ENCODE results near the gene RDM1.

Gene RDM1, protein sequence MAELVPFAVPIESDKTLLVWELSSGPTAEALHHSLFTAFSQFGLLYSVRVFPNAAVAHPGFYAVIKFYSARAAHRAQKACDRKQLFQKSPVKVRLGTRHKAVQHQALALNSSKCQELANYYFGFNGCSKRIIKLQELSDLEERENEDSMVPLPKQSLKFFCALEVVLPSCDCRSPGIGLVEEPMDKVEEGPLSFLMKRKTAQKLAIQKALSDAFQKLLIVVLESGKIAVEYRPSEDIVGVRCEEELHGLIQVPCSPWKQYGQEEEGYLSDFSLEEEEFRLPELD

DNA sequence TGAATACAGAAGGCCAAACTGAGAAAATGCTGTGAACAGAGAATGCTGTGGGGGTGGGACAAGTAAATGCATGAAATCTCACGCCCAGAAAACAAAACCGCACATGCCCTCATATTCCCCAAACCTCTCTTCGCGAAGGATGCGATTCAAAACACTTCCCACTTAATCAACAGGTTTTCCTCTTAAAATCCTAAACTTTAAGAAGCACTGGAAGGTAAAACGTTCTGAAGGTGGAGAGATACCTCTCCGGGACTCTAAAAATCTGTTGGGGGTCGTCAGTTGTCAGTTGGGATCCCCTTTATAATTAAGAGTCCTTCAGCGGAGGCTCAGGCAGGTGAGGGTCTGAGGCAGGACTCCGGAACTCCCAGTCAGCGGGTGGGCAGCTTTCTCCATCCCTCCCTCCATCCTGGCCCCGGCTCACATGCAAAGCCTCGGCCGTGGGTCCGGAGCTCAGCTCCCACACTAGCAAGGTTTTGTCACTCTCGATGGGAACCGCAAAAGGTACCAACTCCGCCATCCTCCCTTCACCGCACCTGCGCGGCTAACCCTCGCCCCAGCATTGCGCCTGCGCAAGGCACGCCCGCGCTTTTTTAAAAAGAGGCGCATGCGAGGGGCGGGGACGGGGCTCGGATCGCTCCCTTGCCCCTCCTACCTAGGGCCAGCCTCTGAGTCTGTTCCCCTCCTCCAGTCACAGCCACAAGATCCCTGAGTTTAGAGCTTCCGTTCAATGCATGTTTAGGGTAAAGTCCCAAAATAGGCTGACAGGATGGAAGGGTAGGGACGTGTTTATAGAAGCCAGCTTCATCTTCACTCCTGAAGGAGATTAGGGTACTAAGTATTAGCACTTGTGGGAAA is at the start of gene RDM1:
Gene RDM1 (minus strand): TSS at position 563 of the 855 bp plus-strand sequence. CDS start 46 bp downstream, at position 517.
- Mint-ChIP-seq H3K4me3 (peak within 1 kb of the TSS; percentile 83), H3K9me3 (no peaks in the 10 kb centered on the region), H3K4me1 (peaks cover 22% of the 10 kb centered on the region), H3K27ac (peak within 1 kb of the TSS; percentile 95), H3K27me3 (peaks cover 4% of the 10 kb centered on the region), H3K36me3 (ENCODE audit: low read depth) (peaks cover 3% of the 10 kb centered on the region)
- ATAC-seq (peak; percentile 98), DNase-seq (peak; percentile 92)

DNA sequence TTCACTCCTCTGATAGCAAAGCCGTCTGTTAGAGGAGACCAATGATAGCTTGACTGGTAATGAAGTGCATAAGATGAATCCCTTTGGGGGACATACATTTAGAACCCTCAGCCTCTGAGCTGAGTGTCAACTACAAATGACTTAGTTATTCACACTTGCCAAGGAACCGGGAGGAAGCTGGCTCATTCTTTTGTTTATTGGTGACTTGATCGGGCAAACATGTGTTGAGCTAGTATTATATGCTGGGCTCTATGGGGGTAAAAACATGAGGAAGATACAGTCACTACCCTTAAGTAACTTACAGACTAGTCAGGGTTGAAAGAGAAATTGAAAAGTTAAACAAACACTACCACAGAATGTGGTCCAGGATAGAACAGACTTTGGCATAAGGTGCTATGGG is 47.8 kb upstream of the RDM1 start:
- H3K36me3 Mint-ChIP-seq (ENCODE audit: low read depth): no peaks in the 10 kb centered on the region
- H3K4me1 Mint-ChIP-seq: peaks cover 4% of the 10 kb centered on the region
- no peak overlapping the region for H3K27ac Mint-ChIP-seq
- H3K4me3 Mint-ChIP-seq: no peak overlapping the region
- H3K9me3 Mint-ChIP-seq: no peaks in the 10 kb centered on the region
- peaks cover 2% of the 10 kb centered on the region for H3K27me3 Mint-ChIP-seq
- no peak for DNase-seq
- no peak for ATAC-seq

DNA sequence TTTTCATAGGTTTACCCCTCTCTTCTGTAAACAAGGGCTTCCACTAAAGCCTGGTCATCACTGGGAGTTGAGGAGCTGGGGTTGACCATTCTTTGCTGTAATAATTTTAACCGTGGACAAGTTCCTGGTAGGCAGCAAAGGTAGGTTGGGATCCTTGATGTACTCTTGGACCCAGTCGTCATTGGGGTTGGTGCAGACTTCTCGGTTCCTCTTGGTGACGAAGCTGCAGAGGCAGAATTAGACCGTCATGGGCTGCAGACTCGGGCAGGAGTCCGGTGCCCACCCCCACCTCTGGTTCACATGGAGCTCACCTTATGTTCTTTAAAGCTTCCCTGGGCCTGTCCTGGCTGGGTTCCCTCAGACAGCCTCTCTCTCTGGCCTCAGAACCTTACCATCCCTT is 46.9 kb upstream of the RDM1 start:
- Mint-ChIP-seq H3K27me3 (peaks cover 2% of the 10 kb centered on the region), H3K4me3 (no peak overlapping the region), H3K36me3 (ENCODE audit: low read depth) (no peaks in the 10 kb centered on the region), H3K27ac (no peak overlapping the region), H3K4me1 (peaks cover 4% of the 10 kb centered on the region), H3K9me3 (no peaks in the 10 kb centered on the region)
- ATAC-seq (no peak), DNase-seq (no peak)

- no peak for DNase-seq
These were observed 43.0 kb upstream of the RDM1 start for GRCh38 chr17:35973333-35974260.

GRCh38 chr17:35972945-35973332 is 42.4 kb upstream of the RDM1 start:
- peaks cover 11% of the 10 kb centered on the region for H3K4me1 Mint-ChIP-seq
- H3K27me3 Mint-ChIP-seq: no peaks in the 10 kb centered on the region

More at GRCh38 chr17:35973333-35974260, 43.0 kb upstream of the RDM1 start:
- ATAC-seq: no peak
- Mint-ChIP-seq H3K36me3 (ENCODE audit: low read depth) (no peaks in the 10 kb centered on the region), H3K9me3 (no peaks in the 10 kb centered on the region), H3K27me3 (no peaks in the 10 kb centered on the region), H3K27ac (no peak overlapping the region), H3K4me1 (peaks cover 11% of the 10 kb centered on the region), H3K4me3 (no peak overlapping the region)

GRCh38 chr17:35972535-35972934 is 42.0 kb upstream of the RDM1 start:
- Mint-ChIP-seq H3K4me1 (peaks cover 11% of the 10 kb centered on the region), H3K27me3 (no peaks in the 10 kb centered on the region), H3K4me3 (no peak overlapping the region), H3K27ac (no peak overlapping the region), H3K36me3 (ENCODE audit: low read depth) (no peaks in the 10 kb centered on the region), H3K9me3 (no peaks in the 10 kb centered on the region)
- ATAC-seq (no peak), DNase-seq (no peak)

More at GRCh38 chr17:35972945-35973332, 42.4 kb upstream of the RDM1 start:
- Mint-ChIP-seq H3K4me3 (no peak overlapping the region), H3K9me3 (no peaks in the 10 kb centered on the region), H3K27ac (no peak overlapping the region), H3K36me3 (ENCODE audit: low read depth) (no peaks in the 10 kb centered on the region)
- DNase-seq (no peak), ATAC-seq (no peak)

DNA sequence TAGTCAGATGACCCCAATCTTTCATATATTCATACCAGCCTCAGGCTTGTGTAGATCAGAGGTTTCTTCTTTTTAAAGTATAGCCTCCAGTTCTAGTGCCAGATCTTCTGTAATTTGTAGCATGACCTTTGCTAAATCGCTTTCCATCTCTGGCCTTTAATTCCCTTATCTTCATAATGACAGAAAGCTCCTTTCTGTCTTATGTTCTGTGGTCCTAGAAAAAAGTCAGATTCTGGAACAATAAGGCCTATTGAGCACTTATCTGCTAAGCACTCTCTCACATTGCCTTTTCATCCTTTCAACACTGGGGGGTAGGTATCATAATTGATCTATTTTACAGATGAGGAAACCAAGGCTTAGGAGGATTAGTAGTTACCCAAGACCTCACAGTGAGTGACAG is 41.5 kb upstream of the RDM1 start:
- no peak overlapping the region for H3K27ac Mint-ChIP-seq
- peaks cover 11% of the 10 kb centered on the region for H3K4me1 Mint-ChIP-seq
- H3K4me3 Mint-ChIP-seq: no peak overlapping the region
- DNase-seq (no peak), ATAC-seq (no peak)
- H3K9me3 Mint-ChIP-seq: no peaks in the 10 kb centered on the region
- H3K27me3 Mint-ChIP-seq: no peaks in the 10 kb centered on the region
- H3K36me3 Mint-ChIP-seq (ENCODE audit: low read depth): no peaks in the 10 kb centered on the region

DNA sequence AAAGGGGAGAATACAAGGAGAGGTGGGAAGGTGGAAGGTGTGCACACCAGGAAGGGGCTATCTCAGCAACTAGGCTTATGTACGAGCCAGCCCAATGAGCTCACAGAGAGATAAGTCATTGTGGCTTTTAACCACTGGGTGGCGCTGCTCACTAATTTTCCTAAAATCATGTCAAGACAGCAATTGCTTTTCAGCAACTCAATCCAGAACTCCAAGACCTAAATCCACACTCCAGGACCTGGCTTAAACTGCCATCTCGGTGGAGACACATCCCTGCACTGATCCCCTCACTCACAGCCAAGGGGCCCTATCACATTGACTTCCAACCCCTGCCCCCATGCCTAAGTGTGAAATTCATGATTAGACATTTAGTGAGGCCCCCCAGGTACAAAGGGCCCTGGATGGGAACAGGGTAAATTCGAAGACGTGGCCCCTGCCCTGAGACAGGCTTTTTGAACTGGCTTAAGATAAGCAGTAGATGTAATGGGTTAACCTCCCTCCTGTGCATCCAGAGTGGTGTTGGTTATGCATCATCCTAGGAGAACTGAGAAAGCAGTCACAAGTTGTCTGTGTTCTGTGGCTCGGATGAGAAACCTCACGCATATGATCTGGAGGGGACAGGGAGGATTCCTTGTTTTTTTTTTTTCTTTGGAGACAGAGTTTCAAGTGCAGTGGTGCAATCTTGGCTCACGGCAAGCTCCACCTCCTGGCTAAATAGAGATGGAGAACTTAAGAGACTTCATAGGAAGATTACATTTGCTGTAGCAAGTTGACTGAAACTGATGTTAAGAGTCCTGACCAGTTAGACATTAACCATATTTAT is 39.2 kb upstream of the RDM1 start:
- peaks cover 9% of the 10 kb centered on the region for H3K4me1 Mint-ChIP-seq

GRCh38 chr17:35968520-35969054 is 38.0 kb upstream of the RDM1 start:
- H3K36me3 Mint-ChIP-seq (ENCODE audit: low read depth): no peaks in the 10 kb centered on the region
- H3K4me3 Mint-ChIP-seq: no peak overlapping the region
- ATAC-seq: no peak
- H3K27ac Mint-ChIP-seq: no peak overlapping the region
- no peaks in the 10 kb centered on the region for H3K27me3 Mint-ChIP-seq
- H3K9me3 Mint-ChIP-seq: no peaks in the 10 kb centered on the region
- no peak for DNase-seq
- H3K4me1 Mint-ChIP-seq: peaks cover 7% of the 10 kb centered on the region

More for the DNA sequence above, 39.2 kb upstream of the RDM1 start:
- no peak overlapping the region for H3K27ac Mint-ChIP-seq
- no peaks in the 10 kb centered on the region for H3K36me3 Mint-ChIP-seq (ENCODE audit: low read depth)
- H3K4me3 Mint-ChIP-seq: no peak overlapping the region
- ATAC-seq (peak; percentile 66), DNase-seq (peak; percentile 76)
- no peaks in the 10 kb centered on the region for H3K27me3 Mint-ChIP-seq
- H3K9me3 Mint-ChIP-seq: no peaks in the 10 kb centered on the region

GRCh38 chr17:35965272-35965671 is 34.7 kb upstream of the RDM1 start:
- Mint-ChIP-seq H3K27me3 (peaks cover 4% of the 10 kb centered on the region), H3K27ac (no peak overlapping the region), H3K9me3 (no peaks in the 10 kb centered on the region), H3K4me3 (no peak overlapping the region), H3K36me3 (ENCODE audit: low read depth) (no peaks in the 10 kb centered on the region), H3K4me1 (peaks cover 7% of the 10 kb centered on the region)
- DNase-seq (no peak), ATAC-seq (no peak)

GRCh38 chr17:35963663-35964062 is 33.1 kb upstream of the RDM1 start:
- ATAC-seq: no peak
- DNase-seq: no peak
- Mint-ChIP-seq H3K27ac (no peak overlapping the region), H3K4me3 (no peak overlapping the region), H3K9me3 (no peaks in the 10 kb centered on the region), H3K4me1 (no peaks in the 10 kb centered on the region), H3K27me3 (peaks cover 6% of the 10 kb centered on the region), H3K36me3 (ENCODE audit: low read depth) (no peaks in the 10 kb centered on the region)

- H3K9me3 Mint-ChIP-seq: no peaks in the 10 kb centered on the region
- ATAC-seq: no peak
- H3K27me3 Mint-ChIP-seq: peaks cover 5% of the 10 kb centered on the region
- no peaks in the 10 kb centered on the region for H3K4me1 Mint-ChIP-seq
- H3K4me3 Mint-ChIP-seq: no peak overlapping the region
- no peaks in the 10 kb centered on the region for H3K36me3 Mint-ChIP-seq (ENCODE audit: low read depth)
- H3K27ac Mint-ChIP-seq: no peak overlapping the region
- DNase-seq: no peak
These were observed 23.1 kb upstream of the RDM1 start for GRCh38 chr17:35953720-35954119.

DNA sequence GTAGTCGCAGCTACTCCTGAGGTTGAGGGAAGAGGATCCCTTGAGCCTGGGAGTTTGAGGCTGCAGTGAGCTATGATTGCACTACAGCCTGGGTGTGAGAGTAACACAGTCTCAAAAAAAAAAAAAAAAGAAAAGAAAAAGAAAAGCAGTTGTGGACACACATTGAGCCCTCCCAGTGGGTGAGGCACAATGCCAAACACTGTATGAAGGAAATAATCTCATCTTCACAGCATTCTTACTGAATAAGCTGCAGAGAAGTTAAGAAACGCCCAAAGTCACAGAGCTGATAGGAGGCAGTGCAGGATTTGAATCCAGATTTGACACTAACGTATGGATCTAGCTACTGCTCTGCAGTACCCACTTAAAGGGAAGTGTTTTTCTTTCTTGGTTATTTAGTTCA is 18.8 kb upstream of the RDM1 start:
- no peaks in the 10 kb centered on the region for H3K27me3 Mint-ChIP-seq
- H3K27ac Mint-ChIP-seq: no peak overlapping the region
- ATAC-seq (no peak), DNase-seq (no peak)
- no peaks in the 10 kb centered on the region for H3K36me3 Mint-ChIP-seq (ENCODE audit: low read depth)
- H3K9me3 Mint-ChIP-seq: no peaks in the 10 kb centered on the region
- peaks cover 2% of the 10 kb centered on the region for H3K4me1 Mint-ChIP-seq
- no peak overlapping the region for H3K4me3 Mint-ChIP-seq
